Body of pancreas (tissue), 4 donors: ENCODE results near the gene AP2A2. TPM values are rescaled to one million over a fixed set of nuclear protein-coding genes. Genes with fewer than 3 reads are reported as not detected.

Experiments used
- ATAC-seq: fragments of 150-250 bp; one replicate; pipeline ENCODE4 v1.9.1; 2016
- DNase-seq, 4 donors: peaks; one replicate each; pipeline ENCODE4 v3.0.0-alpha.2; 2019
- H3K27ac ChIP-seq, 4 donors: fragments of 200-600 bp; sonication (generic); 1 replicate in 3 of 4; 2 replicates in 1 of 4; pipeline versions ENCODE4 v1.5.1 to v1.6.1; 2016 to 2019; ENCODE audit warnings: mild to moderate bottlenecking in 1 of 4, mixed read lengths in 1 of 4, moderate library complexity in 1 of 4
- H3K27me3 ChIP-seq, 2 donors: fragments of 200-600 bp; sonication (generic); one replicate each; pipeline ENCODE4 v1.6.0; 2016; ENCODE audit warnings: mild to moderate bottlenecking in 1 of 2
- H3K36me3 ChIP-seq, 2 donors: fragments of 200-600 bp; sonication (generic); replicated peaks in 1 of 2; 2 replicates each; pipeline ENCODE4 v1.5.1; 2016; ENCODE audit warnings: low read depth in 2 of 2; ENCODE audit not compliant: insufficient read depth in 1 of 2
- H3K4me1 ChIP-seq: fragments of 200-600 bp; sonication (generic); one replicate; pipeline ENCODE4 v1.6.0; 2016
- H3K4me3 ChIP-seq, 2 donors: fragments of 200-600 bp; sonication (generic); 1 replicate in 1 of 2; 2 replicates in 1 of 2; pipeline ENCODE4 v1.5.1; 2016 to 2019
- H3K9me3 ChIP-seq, 3 donors: fragments of 200-600 bp; sonication (generic); 1 replicate in 2 of 3; 2 replicates in 1 of 3; pipeline ENCODE4 v1.5.1; 2016
- POLR2A ChIP-seq, 3 donors: fragments of 450-650 bp; IDR thresholded peaks; one replicate each; pipeline ENCODE4 v1.6.1; 2016; ENCODE audit warnings: antibody characterized with exemption in 3 of 3, mild to moderate bottlenecking in 2 of 3
- WGBS, 2 donors: methylation state at CpG; one replicate each; pipeline ENCODE4 v1.1.5; 2017; 5-methylcytosine and 5-hydroxymethylcytosine counted together
- intact Hi-C: fragments of 100-400 bp; cut with DNase I; formaldehyde crosslinking; loops from one replicate; pipeline ENCODE4 v1.15.1; 2023
- total RNA-seq, 2 donors: library from RNA; depleted of rRNA; stranded (reverse); fragments of >200 nt; gene quantifications; one replicate each; pipeline ENCODE4 v1.1.0, GENCODE V29; 2016
- TF ChIP-seq, protein P1 (sequence below), 7 experiments: fragments of 450-650 bp in 4 of 7; fragments of 200-600 bp in 3 of 7; sonication (generic) in 3 of 7; IDR thresholded peaks; one replicate each; pipeline ENCODE4 v1.5.1; 2016 to 2019; ENCODE audit warnings: antibody characterized with exemption in 7 of 7

AP2A2 gene
- total RNA-seq, 2 donors from 2014 or later, result 40.7 to 77.8 TPM

- Histone ChIP-seq H3K27ac (peak overlapping the region in 3 of 4 donors; percentile 27 to 48 (median 31)), H3K27me3 (no peaks in the 10 kb centered on the region), H3K36me3 (no peaks in the 10 kb centered on the region), H3K4me3 (no peak overlapping the region), H3K9me3 (no peaks in the 10 kb centered on the region), H3K4me1 (peaks cover 36% of the 10 kb centered on the region)
- TF ChIP-seq, protein P1, sequence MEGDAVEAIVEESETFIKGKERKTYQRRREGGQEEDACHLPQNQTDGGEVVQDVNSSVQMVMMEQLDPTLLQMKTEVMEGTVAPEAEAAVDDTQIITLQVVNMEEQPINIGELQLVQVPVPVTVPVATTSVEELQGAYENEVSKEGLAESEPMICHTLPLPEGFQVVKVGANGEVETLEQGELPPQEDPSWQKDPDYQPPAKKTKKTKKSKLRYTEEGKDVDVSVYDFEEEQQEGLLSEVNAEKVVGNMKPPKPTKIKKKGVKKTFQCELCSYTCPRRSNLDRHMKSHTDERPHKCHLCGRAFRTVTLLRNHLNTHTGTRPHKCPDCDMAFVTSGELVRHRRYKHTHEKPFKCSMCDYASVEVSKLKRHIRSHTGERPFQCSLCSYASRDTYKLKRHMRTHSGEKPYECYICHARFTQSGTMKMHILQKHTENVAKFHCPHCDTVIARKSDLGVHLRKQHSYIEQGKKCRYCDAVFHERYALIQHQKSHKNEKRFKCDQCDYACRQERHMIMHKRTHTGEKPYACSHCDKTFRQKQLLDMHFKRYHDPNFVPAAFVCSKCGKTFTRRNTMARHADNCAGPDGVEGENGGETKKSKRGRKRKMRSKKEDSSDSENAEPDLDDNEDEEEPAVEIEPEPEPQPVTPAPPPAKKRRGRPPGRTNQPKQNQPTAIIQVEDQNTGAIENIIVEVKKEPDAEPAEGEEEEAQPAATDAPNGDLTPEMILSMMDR (IDR thresholded peaks at IDR 0.05), result no peak
- TF ChIP-seq POLR2A (IDR thresholded peaks at IDR 0.05), result no peak
- intact Hi-C loops, result no loop called here
- peak; percentile 73 for ATAC-seq
- 58 to 67% methylated on average over 3 of the region's 3 CpGs for WGBS, 2 donors
- DNase-seq, result peak in 3 of 4 donors; percentile 44 to 57 (median 50)
These were observed 10.5 kb downstream of the AP2A2 start for GRCh38 chr11:936199-936598.

DNA sequence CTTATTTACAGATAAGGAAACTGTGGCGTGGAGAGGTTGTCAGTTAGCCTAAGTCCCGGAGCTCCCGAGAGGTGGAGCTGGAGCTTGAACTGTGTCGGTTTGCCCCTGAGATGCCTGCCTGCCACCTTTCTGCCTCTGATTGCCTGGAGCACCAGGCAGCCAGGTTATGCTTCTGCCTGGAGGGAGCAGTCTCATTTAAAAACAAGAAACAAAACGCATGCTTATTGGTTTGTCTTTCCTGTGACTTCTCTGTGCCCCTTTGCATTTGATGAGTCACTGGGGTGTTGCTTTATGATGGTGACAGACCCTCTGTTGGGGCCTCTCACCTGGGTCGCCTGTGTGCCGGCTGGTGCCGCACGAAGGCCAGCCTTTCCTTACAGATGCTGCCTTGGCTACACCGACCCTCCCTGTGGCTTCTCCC lies 12.2 kb downstream of the AP2A2 start:
- H3K4me1 ChIP-seq, result peaks cover 40% of the 10 kb centered on the region
- intact Hi-C loops, result no loop called here
- no peak for ATAC-seq
- H3K27ac ChIP-seq, result no peak overlapping the region
- no peaks in the 10 kb centered on the region for H3K9me3 ChIP-seq
- no peaks in the 10 kb centered on the region for H3K36me3 ChIP-seq
- WGBS, 2 donors, result 72 to 80% methylated on average over 3 to 10 of the region's 10 CpGs
- no peak overlapping the region for H3K4me3 ChIP-seq
- H3K27me3 ChIP-seq, result no peaks in the 10 kb centered on the region
- TF ChIP-seq, protein P1 (IDR thresholded peaks at IDR 0.05), result no peak
- no peak for TF ChIP-seq POLR2A (IDR thresholded peaks at IDR 0.05)
- no peak for DNase-seq

DNA sequence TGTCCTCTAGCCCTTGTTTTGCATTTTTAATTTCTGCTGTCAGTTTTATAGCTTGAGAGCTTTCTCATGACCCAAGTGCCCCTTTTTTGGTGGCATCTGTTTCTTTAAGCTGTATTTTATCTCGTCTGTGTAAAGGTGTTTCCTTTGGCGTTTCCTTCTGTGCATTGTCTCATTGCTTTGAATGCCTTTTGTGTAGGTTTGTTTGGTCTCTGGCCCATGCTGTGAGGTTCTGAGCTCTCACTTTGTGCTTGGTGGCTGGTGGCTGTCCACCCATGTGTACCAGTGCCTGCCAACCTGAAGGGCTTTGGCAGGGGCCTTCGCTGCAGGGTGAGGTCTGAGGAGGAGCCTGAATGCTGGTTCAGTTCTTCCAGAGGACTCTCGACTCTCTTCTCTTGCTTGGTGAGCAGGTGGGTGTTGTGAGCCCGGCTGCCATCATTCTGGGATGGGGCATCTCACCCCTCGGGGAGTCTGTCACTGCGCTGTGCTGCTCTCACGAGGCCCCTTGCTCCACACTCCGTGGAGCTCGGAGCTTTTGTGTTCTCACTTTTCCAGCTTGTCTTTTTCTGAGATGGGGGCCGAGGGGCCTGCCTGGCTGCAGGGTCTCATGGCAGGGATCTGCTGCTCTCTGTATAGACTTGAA lies 14.9 kb downstream of the AP2A2 start:
- no peak for ATAC-seq
- 61 to 72% methylated on average over 9 to 11 of the region's 11 CpGs for WGBS, 2 donors

GRCh38 chr11:942823-943222 lies 17.2 kb downstream of the AP2A2 start:
- no peaks in the 10 kb centered on the region for H3K27me3 ChIP-seq
- no peak for ATAC-seq
- intact Hi-C loops, result no loop called here
- H3K9me3 ChIP-seq, result no peaks in the 10 kb centered on the region
- no peak overlapping the region for H3K4me3 ChIP-seq
- H3K27ac ChIP-seq, result peak overlapping the region in 1 of 4 donors; percentile 12
- H3K36me3 ChIP-seq, result no peaks in the 10 kb centered on the region
- WGBS, 2 donors, result 60 to 73% methylated on average over 9 of the region's 9 CpGs
- TF ChIP-seq, protein P1 (IDR thresholded peaks at IDR 0.05), result no peak
- TF ChIP-seq POLR2A (IDR thresholded peaks at IDR 0.05), result no peak
- peaks cover 35% of the 10 kb centered on the region for H3K4me1 ChIP-seq
- no peak for DNase-seq

More for the DNA sequence above, 14.9 kb downstream of the AP2A2 start:
- intact Hi-C loops, result no loop called here
- no peak for DNase-seq
- no peaks in the 10 kb centered on the region for H3K9me3 ChIP-seq
- peak overlapping the region in 3 of 4 donors; percentile 10 to 56 (median 45) for H3K27ac ChIP-seq
- H3K27me3 ChIP-seq, result no peaks in the 10 kb centered on the region
- H3K36me3 ChIP-seq, result no peaks in the 10 kb centered on the region
- peaks cover 35% of the 10 kb centered on the region for H3K4me1 ChIP-seq
- H3K4me3 ChIP-seq, result no peak overlapping the region
- no peak for TF ChIP-seq POLR2A (IDR thresholded peaks at IDR 0.05)
- TF ChIP-seq, protein P1 (IDR thresholded peaks at IDR 0.05), result no peak
